GM10248 (cell line): ENCODE results near the gene TEX12.
"Not testable (repeated sequence)": the region's sequence is repeated elsewhere in the genome, so short reads cannot be mapped to it uniquely, and the experiment has no call there.

ENCODE experiments used
- CTCF ChIA-PET: fragments of 300-600 bp; sonication (Branson Sonifier 250); formaldehyde crosslinking; extraction: SDS; loops from one replicate; lab custom pipeline; 2021; ENCODE audit warnings: antibody characterized with exemption; lab: Yijun Ruan, JAX
- POLR2A ChIA-PET: fragments of 350-650 bp; sonication (Branson Sonifier 250); formaldehyde crosslinking; extraction: SDS; loops from one replicate; lab custom pipeline; 2020; ENCODE audit warnings: antibody characterized with exemption; lab: Yijun Ruan, JAX
- DNase-seq: peaks from one replicate; pipeline ENCODE4 v3.0.0; 2012; ENCODE audit errors: extremely low spot score
- TF ChIP-seq, protein P1 (sequence below): IDR thresholded peaks from 2 replicates; pipeline ENCODE4 v1.5.1; 2012; ENCODE audit warnings: mild to moderate bottlenecking, low read depth; ENCODE audit errors: extremely low read depth, missing control alignments, control extremely low read depth

Gene TEX12

DNA sequence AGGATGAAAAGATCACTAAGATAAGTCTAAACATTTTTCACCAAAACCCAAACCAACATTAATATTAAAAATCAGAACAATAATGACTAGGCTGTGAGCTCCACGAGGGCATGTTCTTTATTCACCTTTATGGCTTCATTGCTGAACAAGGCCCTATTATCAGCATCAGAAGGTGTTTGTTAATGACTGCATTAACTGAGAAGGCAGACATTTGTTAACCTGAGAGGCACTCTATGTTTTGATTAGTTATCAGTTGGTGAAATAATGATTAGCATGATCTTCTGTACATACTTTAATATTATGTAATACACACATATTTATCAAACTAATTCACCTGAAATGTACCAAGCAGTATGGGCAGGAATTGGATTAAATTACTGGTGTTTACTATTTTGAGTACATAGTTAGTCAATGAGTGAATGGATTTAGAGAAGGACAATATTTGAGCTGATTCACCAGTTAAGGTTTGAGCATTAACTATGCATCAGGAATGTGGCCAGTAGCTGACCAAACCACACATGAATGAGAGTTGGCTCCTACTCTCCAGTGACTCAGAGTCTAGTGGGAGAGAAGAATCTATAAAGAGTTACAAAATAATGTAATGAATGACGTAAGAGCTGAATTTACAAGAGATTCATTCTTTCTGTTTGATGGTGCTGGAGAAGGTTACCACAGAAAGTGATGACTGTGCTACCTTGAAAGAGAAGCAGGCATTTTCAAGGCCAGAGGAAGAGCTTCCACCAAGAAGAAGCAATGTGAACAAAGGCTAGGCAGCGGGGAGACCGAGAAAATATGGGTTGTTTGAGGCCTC, 10.0 kb upstream of the TEX12 start:
- TF ChIP-seq, protein P1, sequence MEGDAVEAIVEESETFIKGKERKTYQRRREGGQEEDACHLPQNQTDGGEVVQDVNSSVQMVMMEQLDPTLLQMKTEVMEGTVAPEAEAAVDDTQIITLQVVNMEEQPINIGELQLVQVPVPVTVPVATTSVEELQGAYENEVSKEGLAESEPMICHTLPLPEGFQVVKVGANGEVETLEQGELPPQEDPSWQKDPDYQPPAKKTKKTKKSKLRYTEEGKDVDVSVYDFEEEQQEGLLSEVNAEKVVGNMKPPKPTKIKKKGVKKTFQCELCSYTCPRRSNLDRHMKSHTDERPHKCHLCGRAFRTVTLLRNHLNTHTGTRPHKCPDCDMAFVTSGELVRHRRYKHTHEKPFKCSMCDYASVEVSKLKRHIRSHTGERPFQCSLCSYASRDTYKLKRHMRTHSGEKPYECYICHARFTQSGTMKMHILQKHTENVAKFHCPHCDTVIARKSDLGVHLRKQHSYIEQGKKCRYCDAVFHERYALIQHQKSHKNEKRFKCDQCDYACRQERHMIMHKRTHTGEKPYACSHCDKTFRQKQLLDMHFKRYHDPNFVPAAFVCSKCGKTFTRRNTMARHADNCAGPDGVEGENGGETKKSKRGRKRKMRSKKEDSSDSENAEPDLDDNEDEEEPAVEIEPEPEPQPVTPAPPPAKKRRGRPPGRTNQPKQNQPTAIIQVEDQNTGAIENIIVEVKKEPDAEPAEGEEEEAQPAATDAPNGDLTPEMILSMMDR, result no peak
- CTCF ChIA-PET, result interaction anchor here (1.0 to 1.5 kb wide), 6 partner anchors 10 to 44 kb away, joined by 3 to 5 read pairs (median 4); no protein-coding TSS in a partner anchor
- POLR2A ChIA-PET, result no interaction called here
- no peak for DNase-seq

DNA sequence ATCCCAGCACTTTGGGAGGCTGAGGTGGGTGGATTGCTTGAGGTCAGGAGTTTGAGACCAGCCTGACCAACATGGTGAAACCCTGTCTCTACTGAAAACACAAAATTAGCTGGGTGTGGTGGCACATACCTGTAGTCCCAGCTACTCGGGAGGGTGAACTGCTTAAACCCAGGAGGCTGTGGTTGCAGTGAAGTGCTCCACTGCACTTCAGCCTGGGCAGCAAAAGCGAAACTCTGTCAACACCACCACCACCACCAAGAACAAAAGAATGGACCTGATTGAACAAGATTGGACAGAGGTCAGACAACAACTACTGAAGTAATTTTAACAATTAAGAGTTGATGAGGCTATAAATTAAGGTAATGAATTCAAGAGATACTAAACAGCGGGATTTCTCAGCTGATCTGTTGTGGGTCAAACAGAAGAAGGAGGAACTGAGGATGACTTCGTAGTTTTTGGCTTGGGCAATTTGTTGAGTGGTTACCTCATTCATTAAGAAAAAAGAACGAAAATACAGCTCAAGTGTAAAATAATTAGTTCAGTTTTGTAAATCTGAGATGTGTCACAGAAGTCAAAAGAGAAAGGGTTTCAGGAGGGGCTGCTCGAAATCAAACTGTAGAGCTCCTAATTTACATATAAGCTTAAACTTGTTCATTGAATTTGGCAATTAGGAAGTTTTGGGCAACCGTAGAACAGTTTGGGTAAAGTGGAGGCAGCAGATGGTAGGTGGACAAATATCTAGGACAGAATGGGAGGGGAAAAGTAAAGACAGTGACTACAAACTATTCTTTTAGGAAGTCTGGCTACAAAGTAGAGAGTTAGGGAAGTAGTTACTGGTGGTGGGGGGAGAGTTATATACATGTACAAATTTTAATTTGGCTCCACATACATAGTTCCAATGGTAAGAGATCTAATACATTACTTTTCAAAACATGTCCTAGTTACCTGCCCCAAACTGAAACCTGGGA, 7.8 kb upstream of the TEX12 start:
- POLR2A ChIA-PET, result no interaction called here

DNA sequence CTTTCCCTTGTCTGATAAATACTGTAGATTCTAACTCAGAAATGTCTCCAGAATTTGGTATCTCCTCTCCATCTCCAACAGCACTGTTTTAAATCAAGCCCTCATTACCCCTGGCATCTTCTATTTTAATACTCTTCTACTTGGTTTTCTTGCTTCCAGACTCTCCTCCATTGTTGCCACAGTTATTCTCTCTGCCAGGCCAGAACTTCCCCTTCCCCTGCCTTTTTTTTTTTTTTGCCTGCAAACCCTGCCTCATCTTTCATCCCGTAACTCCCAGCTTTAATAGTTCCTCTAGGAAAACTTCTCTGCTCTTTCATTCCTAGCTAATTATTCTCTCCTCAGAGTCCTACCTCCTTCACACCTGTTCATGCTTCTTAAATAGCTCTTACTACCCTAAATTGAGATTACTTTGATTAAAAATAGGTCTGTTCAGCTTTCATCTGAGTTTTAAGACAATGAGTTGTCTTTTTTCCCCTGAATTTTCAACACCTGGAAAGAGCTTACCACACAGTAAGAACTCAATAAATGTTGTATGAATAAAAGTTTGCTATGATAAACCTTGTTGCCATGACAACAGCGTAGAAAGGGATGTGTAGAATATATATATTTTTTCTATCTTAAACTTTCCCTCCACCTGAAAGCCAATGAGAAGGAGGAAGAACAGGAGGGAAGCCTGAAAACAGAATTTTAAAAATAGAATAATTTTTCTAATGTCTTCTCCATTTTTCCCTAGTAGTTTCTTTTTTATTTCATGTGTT, 6.9 kb upstream of the TEX12 start:
- CTCF ChIA-PET, result interaction anchor here (1.0 to 1.1 kb wide), 2 partner anchors 9 to 15 kb away, joined by 3 to 4 read pairs; partner anchors contain the start of gene BCO2
- no peak for DNase-seq
- POLR2A ChIA-PET, result no interaction called here
- TF ChIP-seq, protein P1, result no peak

More for the DNA sequence above, 7.8 kb upstream of the TEX12 start:
- TF ChIP-seq, protein P1, result no peak
- CTCF ChIA-PET, result interaction anchor here (1.0 to 1.1 kb wide), 2 partner anchors 8 to 16 kb away, joined by 3 to 4 read pairs; partner anchors contain the start of gene BCO2
- no peak for DNase-seq

DNA sequence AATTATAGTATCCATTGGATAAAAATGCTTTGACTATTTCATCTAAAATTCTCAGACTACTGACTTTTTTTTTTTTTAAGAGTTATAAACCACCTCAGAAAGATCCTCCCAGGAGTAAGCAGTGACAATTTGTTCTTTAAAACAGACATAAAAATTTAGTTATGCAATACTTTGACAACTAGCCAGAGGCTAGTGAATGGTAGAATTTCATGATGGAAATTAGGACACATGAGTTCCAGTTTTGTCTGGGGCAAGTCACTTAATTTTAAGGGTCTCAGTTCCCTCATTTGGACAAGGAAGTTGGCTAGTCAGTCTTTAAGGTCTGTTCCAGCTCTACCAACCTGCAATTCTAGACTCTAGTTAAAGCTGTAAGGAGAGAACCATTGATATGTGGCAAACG, 6.2 kb upstream of the TEX12 start:
- DNase-seq, result no peak
- ChIA-PET CTCF (interaction anchor here (1.0 kb wide), 1 partner anchor 15 kb away, joined by 4 read pairs; the partner anchor contains the start of gene BCO2), POLR2A (no interaction called here)
- TF ChIP-seq, protein P1, result no peak

DNA sequence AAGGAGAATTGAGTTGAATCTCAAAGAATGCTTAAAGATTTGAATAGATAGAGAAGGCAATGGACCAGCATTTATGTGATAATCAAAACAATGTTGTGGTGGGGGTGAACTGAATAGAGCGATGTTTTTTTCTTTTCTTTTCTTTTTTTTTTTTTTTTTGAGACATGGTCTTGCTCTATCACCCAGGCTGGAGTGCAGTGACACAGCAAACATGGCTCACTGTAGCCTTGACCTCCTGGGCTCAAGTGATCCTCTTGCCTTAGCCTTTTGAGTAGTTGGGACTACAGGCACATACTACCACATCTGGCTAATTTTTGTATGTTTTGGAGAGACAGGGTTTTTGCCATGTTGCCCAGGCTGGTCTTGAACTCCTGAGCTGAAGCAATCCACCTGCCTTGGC, 5.0 kb upstream of the TEX12 start:
- DNase-seq, POLR2A ChIA-PET, CTCF ChIA-PET: not testable (repeated sequence)

DNA sequence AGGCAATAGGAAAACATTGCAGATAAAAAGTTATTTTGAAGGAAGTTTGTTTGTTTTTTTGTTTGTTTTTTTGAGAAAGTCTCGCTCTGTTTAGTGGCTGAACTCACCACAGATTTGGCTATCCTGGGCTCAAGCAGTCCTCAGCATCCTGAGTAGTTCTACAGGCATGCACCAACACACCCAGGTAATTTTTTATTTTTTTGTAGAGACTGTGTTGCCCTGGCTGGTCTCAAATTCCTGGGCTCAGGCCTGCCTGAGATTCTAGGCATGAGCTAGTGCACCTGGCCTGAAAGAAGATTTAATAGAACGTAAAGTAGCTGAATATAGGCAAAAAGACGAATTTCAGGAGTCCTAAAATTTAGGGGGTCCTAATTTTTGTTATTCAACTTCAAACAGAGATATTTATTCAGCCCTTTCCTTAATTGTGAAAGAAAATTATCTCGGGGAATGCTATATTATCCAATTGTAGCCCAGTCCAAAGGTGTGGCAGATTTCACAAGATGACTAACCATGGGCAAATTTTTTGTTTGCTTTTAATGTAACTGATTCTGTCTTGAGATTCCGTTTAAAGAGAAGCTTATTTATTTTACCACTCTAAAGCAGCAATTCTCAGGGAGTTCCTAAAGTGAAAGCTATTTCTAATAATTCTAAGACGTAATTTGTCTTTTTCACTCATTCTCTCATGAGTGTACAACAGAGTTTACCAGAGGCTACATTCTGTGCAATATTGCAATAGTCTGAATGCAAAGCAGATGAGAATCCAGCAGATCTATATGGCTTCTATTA, 4.2 kb upstream of the TEX12 start:
- ChIA-PET CTCF (no interaction called here), POLR2A (no interaction called here)
- TF ChIP-seq, protein P1, result no peak
- no peak for DNase-seq
